Smooth muscle cell (in vitro differentiated cells): ENCODE results near the gene TBL2. TPM values are rescaled to one million over a fixed set of nuclear protein-coding genes. Genes with fewer than 3 reads are reported as not detected.

Source experiments
- DNase-seq: peaks from one replicate; lab custom pipeline; 2025; ENCODE audit not compliant: unreplicated experiment; lab: John Stamatoyannopoulos, UW
- H2AFZ ChIP-seq: fragments of 200-600 bp; sonication (generic); 2 replicates; pipeline ENCODE4 v1.6.0; 2016; ENCODE audit warnings: antibody characterized with exemption, low read depth, mild to moderate bottlenecking
- H3F3A ChIP-seq: fragments of 200-600 bp; sonication (generic); 2 replicates; pipeline ENCODE4 v1.6.0; 2017; ENCODE audit warnings: antibody characterized with exemption, low read depth
- H3K27ac ChIP-seq: fragments of 200-600 bp; sonication (generic); 2 replicates; pipeline ENCODE4 v1.5.1; 2016; ENCODE audit warnings: low read depth, mild to moderate bottlenecking
- H3K27me3 ChIP-seq: fragments of 200-600 bp; sonication (generic); 2 replicates; pipeline ENCODE4 v1.6.1; 2016; ENCODE audit warnings: low read depth, mild to moderate bottlenecking
- H3K36me3 ChIP-seq: fragments of 200-600 bp; sonication (generic); 2 replicates; pipeline ENCODE4 v1.5.1; 2016; ENCODE audit warnings: low read depth
- H3K4me1 ChIP-seq: fragments of 200-600 bp; sonication (generic); 2 replicates; pipeline ENCODE4 v1.5.1; 2016; ENCODE audit warnings: low read depth
- H3K4me2 ChIP-seq: fragments of 200-600 bp; sonication (generic); 2 replicates; pipeline ENCODE4 v1.6.0; 2016; ENCODE audit warnings: mild to moderate bottlenecking
- H3K4me3 ChIP-seq: fragments of 200-600 bp; sonication (generic); 2 replicates; pipeline ENCODE4 v1.5.1; 2016; ENCODE audit warnings: mild to moderate bottlenecking
- H3K79me2 ChIP-seq: fragments of 200-600 bp; sonication (generic); 2 replicates; pipeline ENCODE4 v1.6.0; 2016; ENCODE audit warnings: low read depth, mild to moderate bottlenecking
- H3K9ac ChIP-seq: fragments of 200-600 bp; sonication (generic); 2 replicates; pipeline ENCODE4 v1.6.0; 2016; ENCODE audit warnings: low read depth
- H3K9me3 ChIP-seq: fragments of 200-600 bp; sonication (generic); replicated peaks from 2 replicates; pipeline ENCODE4 v1.5.1; 2016; ENCODE audit warnings: low read depth
- H4K20me1 ChIP-seq: fragments of 200-600 bp; sonication (generic); 2 replicates; pipeline ENCODE4 v1.6.0; 2016; ENCODE audit warnings: low read depth
- WGBS: methylation state at CpG from one replicate; pipeline ENCODE4 v1.1.7; 2016; ENCODE audit warnings: low lambda C conversion rate; 5-methylcytosine and 5-hydroxymethylcytosine counted together
- polyA plus RNA-seq: library from polyadenylated mRNA; unstranded; fragments of >200 nt; fragmentation: Nextera tagmentation; extraction: Ambion mirVana; gene quantifications from 2 replicates; pipeline ENCODE4 v1.2.1, GENCODE V29; 2016
- total RNA-seq: library from RNA; depleted of rRNA; stranded (reverse); fragments of >200 nt; gene quantifications from 2 replicates; pipeline ENCODE4 v1.2.3, GENCODE V29; 2014
- TF ChIP-seq, protein P1 (sequence below): fragments of 200-600 bp; sonication (generic); IDR thresholded peaks from 2 replicates; pipeline ENCODE4 v1.5.1; 2017; ENCODE audit warnings: borderline replicate concordance, mild to moderate bottlenecking, antibody characterized with exemption; ENCODE audit not compliant: insufficient read depth, poor library complexity, severe bottlenecking

Gene TBL2
- total and polyA plus RNA-seq, 2 experiments from 2014 or later, result 67.6 to 78.5 TPM

- Histone ChIP-seq H4K20me1 (peaks cover 85% of the 10 kb centered on the region), H3K9me3 (no peaks in the 10 kb centered on the region), H3K27ac (no peak overlapping the region), H3K9ac (no peak overlapping the region), H3F3A (peaks cover 18% of the 10 kb centered on the region), H3K4me2 (no peak overlapping the region), H3K4me3 (no peak overlapping the region), H3K79me2 (peaks cover 37% of the 10 kb centered on the region), H3K36me3 (peaks cover 14% of the 10 kb centered on the region), H2AFZ (no peak overlapping the region), H3K4me1 (peaks cover 6% of the 10 kb centered on the region), H3K27me3 (no peaks in the 10 kb centered on the region)
- 96% methylated on average over 9 of the region's 9 CpGs for WGBS
- no peak for DNase-seq
- TF ChIP-seq, protein P1, sequence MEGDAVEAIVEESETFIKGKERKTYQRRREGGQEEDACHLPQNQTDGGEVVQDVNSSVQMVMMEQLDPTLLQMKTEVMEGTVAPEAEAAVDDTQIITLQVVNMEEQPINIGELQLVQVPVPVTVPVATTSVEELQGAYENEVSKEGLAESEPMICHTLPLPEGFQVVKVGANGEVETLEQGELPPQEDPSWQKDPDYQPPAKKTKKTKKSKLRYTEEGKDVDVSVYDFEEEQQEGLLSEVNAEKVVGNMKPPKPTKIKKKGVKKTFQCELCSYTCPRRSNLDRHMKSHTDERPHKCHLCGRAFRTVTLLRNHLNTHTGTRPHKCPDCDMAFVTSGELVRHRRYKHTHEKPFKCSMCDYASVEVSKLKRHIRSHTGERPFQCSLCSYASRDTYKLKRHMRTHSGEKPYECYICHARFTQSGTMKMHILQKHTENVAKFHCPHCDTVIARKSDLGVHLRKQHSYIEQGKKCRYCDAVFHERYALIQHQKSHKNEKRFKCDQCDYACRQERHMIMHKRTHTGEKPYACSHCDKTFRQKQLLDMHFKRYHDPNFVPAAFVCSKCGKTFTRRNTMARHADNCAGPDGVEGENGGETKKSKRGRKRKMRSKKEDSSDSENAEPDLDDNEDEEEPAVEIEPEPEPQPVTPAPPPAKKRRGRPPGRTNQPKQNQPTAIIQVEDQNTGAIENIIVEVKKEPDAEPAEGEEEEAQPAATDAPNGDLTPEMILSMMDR, result no peak
Measured at GRCh38 chr7:73573276-73573675, 5.1 kb downstream of the TBL2 start.

DNA sequence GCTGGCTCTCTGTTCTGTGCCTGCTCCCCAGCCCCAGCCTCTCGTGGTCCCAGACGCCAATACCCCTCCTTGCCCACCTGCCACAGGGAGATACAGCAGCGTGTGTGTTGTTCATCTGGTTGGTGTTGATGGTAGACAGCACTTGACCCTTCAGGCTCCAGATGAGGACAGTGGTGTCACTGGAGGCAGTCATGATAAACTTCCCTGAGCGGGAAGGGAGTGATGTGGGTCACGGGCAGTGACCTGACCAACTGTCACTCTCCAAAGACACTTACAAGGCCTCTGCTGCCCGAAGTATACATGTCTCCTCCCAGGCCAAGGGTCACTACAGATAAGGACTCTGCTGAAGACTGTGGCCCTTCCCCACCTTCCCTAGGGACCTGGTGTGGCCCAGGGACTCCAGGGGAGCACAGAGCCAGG is 5.6 kb downstream of the TBL2 start:
- no peaks in the 10 kb centered on the region for H3K9me3 ChIP-seq
- H4K20me1 ChIP-seq, result peaks cover 89% of the 10 kb centered on the region
- no peak overlapping the region for H3K27ac ChIP-seq
- TF ChIP-seq, protein P1, result no peak
- no peak for DNase-seq
- WGBS, result 99% methylated on average over 6 of the region's 6 CpGs
- H3K79me2 ChIP-seq, result peaks cover 32% of the 10 kb centered on the region
- H3K9ac ChIP-seq, result no peak overlapping the region
- peaks cover 23% of the 10 kb centered on the region for H3F3A ChIP-seq
- H3K36me3 ChIP-seq, result peaks cover 14% of the 10 kb centered on the region
- H2AFZ ChIP-seq, result no peak overlapping the region
- H3K4me2 ChIP-seq, result no peak overlapping the region
- no peak overlapping the region for H3K4me3 ChIP-seq
- no peaks in the 10 kb centered on the region for H3K27me3 ChIP-seq
- peaks cover 6% of the 10 kb centered on the region for H3K4me1 ChIP-seq

- Histone ChIP-seq H3K4me2 (no peak overlapping the region), H3K27ac (no peak overlapping the region), H4K20me1 (peaks cover 75% of the 10 kb centered on the region), H3K9me3 (no peaks in the 10 kb centered on the region), H3K27me3 (no peaks in the 10 kb centered on the region), H3K9ac (no peak overlapping the region), H3K79me2 (peaks cover 14% of the 10 kb centered on the region), H2AFZ (no peak overlapping the region), H3K36me3 (peaks cover 14% of the 10 kb centered on the region), H3F3A (peaks cover 32% of the 10 kb centered on the region), H3K4me3 (no peak overlapping the region), H3K4me1 (no peaks in the 10 kb centered on the region)
- WGBS, result 96% methylated on average over 10 of the region's 10 CpGs
- no peak for DNase-seq
- TF ChIP-seq, protein P1, result no peak
Measured at GRCh38 chr7:73570977-73571376, 7.4 kb downstream of the TBL2 start.

DNA sequence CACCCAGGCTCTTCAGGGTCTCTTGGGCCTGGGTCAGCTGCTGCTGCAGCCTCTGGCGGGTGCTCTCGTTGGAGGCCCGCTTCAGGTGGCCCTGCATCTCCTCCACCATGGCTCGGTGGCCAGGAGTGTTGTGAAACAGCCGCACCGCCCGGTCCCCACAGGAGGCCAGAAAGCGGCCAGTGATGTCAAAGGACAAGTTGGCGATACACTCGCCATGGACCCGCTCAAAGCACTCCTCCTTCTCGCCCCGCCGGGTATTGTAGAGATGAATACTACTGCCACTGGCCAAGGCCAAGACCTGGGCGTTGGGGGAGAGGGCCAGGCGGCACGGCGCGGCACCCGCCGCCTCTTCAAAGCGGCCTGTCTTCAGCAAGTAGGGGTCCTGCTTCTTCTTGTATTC is 7.9 kb downstream of the TBL2 start:
- Histone ChIP-seq H3F3A (peaks cover 32% of the 10 kb centered on the region), H3K9ac (no peak overlapping the region), H3K27ac (no peak overlapping the region), H3K79me2 (peaks cover 9% of the 10 kb centered on the region), H3K27me3 (no peaks in the 10 kb centered on the region), H2AFZ (no peak overlapping the region), H3K4me1 (no peaks in the 10 kb centered on the region), H3K4me2 (no peak overlapping the region), H3K4me3 (no peak overlapping the region), H3K9me3 (no peaks in the 10 kb centered on the region), H4K20me1 (peaks cover 70% of the 10 kb centered on the region), H3K36me3 (peaks cover 14% of the 10 kb centered on the region)
- 97% methylated on average over 22 of the region's 22 CpGs for WGBS
- no peak for DNase-seq
- TF ChIP-seq, protein P1, result no peak
